ENCODE measurements around the gene SH3PXD2A.
A peak's percentile ranks its signal among the peaks of the same experiment; 100 is the strongest.

Gene SH3PXD2A

DNA sequence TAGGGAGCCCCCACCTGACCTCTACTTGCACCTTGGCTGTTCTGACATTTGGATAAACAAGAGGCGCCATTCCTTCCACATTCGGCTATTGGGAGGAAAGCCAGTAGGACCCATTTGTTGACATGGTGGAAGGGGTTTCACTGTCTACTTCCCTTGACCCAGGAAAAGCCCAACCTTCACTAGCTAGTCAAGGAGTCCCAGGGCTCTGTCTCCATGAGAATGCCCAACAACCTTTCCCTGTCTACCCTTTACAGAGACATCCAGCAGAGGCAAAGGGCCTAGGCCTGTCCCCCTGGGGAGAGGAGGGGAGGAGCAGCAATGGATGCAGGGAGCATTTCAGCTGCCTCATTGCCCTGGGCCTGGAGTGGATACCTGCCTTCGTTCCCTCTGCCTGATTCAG is 225.8 kb downstream of the SH3PXD2A start:
- peaks cover 25 to 51% of the 10 kb centered on the region in 2 donors for H3K36me3 ChIP-seq (ENCODE audit: control insufficient read depth in 2 of 2, insufficient read depth in 2 of 2, low read length in 2 of 2)
- H3K4me1 ChIP-seq (ENCODE audit: control insufficient read depth, insufficient read depth, low read length), result peaks cover 14% of the 10 kb centered on the region
- H3K9ac ChIP-seq (ENCODE audit: low read length in 2 of 2), result peak overlapping the region in 1 of 2 donors; percentile 29
- no peak overlapping the region for H3K27ac ChIP-seq (ENCODE audit: low read length)
- H3K9me3 ChIP-seq (ENCODE audit: control insufficient read depth in 2 of 2, low read length in 2 of 2), result no peaks in the 10 kb centered on the region
- no peak overlapping the region for H3K4me3 ChIP-seq (ENCODE audit: low read length in 2 of 2)
- H3K27me3 ChIP-seq (ENCODE audit: control insufficient read depth in 1 of 2, insufficient read depth in 2 of 2, low read length in 2 of 2), result no peaks in the 10 kb centered on the region

- Histone ChIP-seq H3K36me3 (ENCODE audit: control insufficient read depth in 2 of 2, insufficient read depth in 2 of 2, low read length in 2 of 2) (peaks cover 35 to 52% of the 10 kb centered on the region in 2 donors), H3K9me3 (ENCODE audit: control insufficient read depth in 2 of 2, low read length in 2 of 2) (no peaks in the 10 kb centered on the region), H3K27me3 (ENCODE audit: control insufficient read depth in 1 of 2, insufficient read depth in 2 of 2, low read length in 2 of 2) (no peaks in the 10 kb centered on the region), H3K4me1 (ENCODE audit: control insufficient read depth, insufficient read depth, low read length) (peaks cover 16% of the 10 kb centered on the region), H3K9ac (ENCODE audit: low read length in 2 of 2) (no peak overlapping the region), H3K4me3 (ENCODE audit: low read length in 2 of 2) (no peak overlapping the region), H3K27ac (ENCODE audit: low read length) (no peak overlapping the region)
These were observed 227.5 kb downstream of the SH3PXD2A start for GRCh38 chr10:103627893-103628292.

- no peaks in the 10 kb centered on the region for H3K9me3 ChIP-seq (ENCODE audit: control insufficient read depth in 2 of 2, low read length in 2 of 2)
- H3K27ac ChIP-seq (ENCODE audit: low read length), result no peak overlapping the region
- H3K27me3 ChIP-seq (ENCODE audit: control insufficient read depth in 1 of 2, insufficient read depth in 2 of 2, low read length in 2 of 2), result no peaks in the 10 kb centered on the region
- H3K4me1 ChIP-seq (ENCODE audit: control insufficient read depth, insufficient read depth, low read length), result peaks cover 22% of the 10 kb centered on the region
- H3K4me3 ChIP-seq (ENCODE audit: low read length in 2 of 2), result no peak overlapping the region
- peaks cover 38 to 52% of the 10 kb centered on the region in 2 donors for H3K36me3 ChIP-seq (ENCODE audit: control insufficient read depth in 2 of 2, insufficient read depth in 2 of 2, low read length in 2 of 2)
- no peak overlapping the region for H3K9ac ChIP-seq (ENCODE audit: low read length in 2 of 2)
These were observed 228.1 kb downstream of the SH3PXD2A start for GRCh38 chr10:103627111-103627892.

DNA sequence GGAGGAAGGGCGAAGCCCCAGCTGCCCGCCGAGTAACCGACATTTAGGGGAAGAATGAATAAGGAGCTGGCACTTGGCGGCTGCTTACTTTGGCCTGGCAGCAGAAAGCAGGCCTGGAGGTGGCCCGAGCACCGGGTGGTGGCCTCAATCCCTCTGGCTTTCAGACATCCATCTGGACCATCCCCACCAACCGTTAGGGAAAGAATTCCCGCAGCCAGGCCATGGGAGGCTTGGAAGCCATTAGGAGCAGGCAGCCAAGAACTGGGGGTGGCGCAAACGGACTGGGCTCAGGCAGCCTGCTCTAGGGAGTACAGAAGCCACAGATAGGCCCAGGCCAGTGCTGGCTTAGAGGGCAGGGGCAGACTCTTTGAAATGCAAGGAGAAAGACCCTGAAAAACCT is 229.2 kb downstream of the SH3PXD2A start:
- peaks cover 38 to 50% of the 10 kb centered on the region in 2 donors for H3K36me3 ChIP-seq (ENCODE audit: control insufficient read depth in 2 of 2, insufficient read depth in 2 of 2, low read length in 2 of 2)
- no peak overlapping the region for H3K4me3 ChIP-seq (ENCODE audit: low read length in 2 of 2)
- peaks cover 33% of the 10 kb centered on the region for H3K4me1 ChIP-seq (ENCODE audit: control insufficient read depth, insufficient read depth, low read length)
- H3K27me3 ChIP-seq (ENCODE audit: control insufficient read depth in 1 of 2, insufficient read depth in 2 of 2, low read length in 2 of 2), result no peaks in the 10 kb centered on the region
- H3K27ac ChIP-seq (ENCODE audit: low read length), result no peak overlapping the region
- H3K9ac ChIP-seq (ENCODE audit: low read length in 2 of 2), result no peak overlapping the region
- no peaks in the 10 kb centered on the region for H3K9me3 ChIP-seq (ENCODE audit: control insufficient read depth in 2 of 2, low read length in 2 of 2)

DNA sequence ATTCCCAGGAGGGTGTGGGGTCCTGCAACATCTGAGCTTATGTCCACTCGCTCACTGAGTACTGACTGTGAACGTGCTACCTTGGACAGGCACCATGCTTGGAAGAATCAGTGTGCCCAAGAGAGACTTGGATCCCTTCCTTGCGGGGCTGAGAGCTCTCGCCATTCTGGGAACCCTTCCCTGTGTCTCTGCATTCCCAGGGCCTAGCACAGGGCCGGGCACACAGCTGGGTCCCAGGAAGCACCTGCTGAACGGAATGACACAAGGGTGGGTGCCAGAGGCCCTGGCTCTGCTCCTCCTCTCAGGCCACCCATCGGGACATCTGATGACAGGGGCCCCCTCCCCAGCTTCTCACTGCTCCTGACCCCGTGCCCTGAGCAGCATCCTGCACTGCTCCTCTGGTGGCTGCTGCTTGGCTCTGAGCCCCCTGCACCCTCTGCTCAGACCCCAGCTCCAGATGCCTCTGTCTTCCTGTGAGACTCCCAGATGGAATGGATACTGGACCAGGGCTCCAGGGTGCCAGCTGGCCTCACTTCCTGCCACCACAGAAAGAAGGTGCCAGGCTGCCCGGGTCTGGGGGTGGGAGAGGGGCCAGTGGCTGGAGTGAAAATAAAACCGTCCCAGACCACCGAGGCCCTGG is 232.3 kb downstream of the SH3PXD2A start:
- Histone ChIP-seq H3K4me1 (ENCODE audit: control insufficient read depth, insufficient read depth, low read length) (peaks cover 59% of the 10 kb centered on the region), H3K9me3 (ENCODE audit: control insufficient read depth in 2 of 2, low read length in 2 of 2) (no peaks in the 10 kb centered on the region), H3K4me3 (ENCODE audit: low read length in 2 of 2) (no peak overlapping the region), H3K36me3 (ENCODE audit: control insufficient read depth in 2 of 2, insufficient read depth in 2 of 2, low read length in 2 of 2) (peaks cover 46 to 56% of the 10 kb centered on the region in 2 donors), H3K9ac (ENCODE audit: low read length in 2 of 2) (no peak overlapping the region), H3K27me3 (ENCODE audit: control insufficient read depth in 1 of 2, insufficient read depth in 2 of 2, low read length in 2 of 2) (no peaks in the 10 kb centered on the region), H3K27ac (ENCODE audit: low read length) (no peak overlapping the region)

- Histone ChIP-seq H3K9me3 (ENCODE audit: control insufficient read depth in 2 of 2, low read length in 2 of 2) (no peaks in the 10 kb centered on the region), H3K4me1 (ENCODE audit: control insufficient read depth, insufficient read depth, low read length) (peaks cover 66% of the 10 kb centered on the region), H3K36me3 (ENCODE audit: control insufficient read depth in 2 of 2, insufficient read depth in 2 of 2, low read length in 2 of 2) (peaks cover 41 to 50% of the 10 kb centered on the region in 2 donors), H3K4me3 (ENCODE audit: low read length in 2 of 2) (no peak overlapping the region), H3K9ac (ENCODE audit: low read length in 2 of 2) (no peak overlapping the region), H3K27ac (ENCODE audit: low read length) (peak overlapping the region; percentile 64), H3K27me3 (ENCODE audit: control insufficient read depth in 1 of 2, insufficient read depth in 2 of 2, low read length in 2 of 2) (no peaks in the 10 kb centered on the region)
These were observed 233.1 kb downstream of the SH3PXD2A start for GRCh38 chr10:103622286-103622685.

DNA sequence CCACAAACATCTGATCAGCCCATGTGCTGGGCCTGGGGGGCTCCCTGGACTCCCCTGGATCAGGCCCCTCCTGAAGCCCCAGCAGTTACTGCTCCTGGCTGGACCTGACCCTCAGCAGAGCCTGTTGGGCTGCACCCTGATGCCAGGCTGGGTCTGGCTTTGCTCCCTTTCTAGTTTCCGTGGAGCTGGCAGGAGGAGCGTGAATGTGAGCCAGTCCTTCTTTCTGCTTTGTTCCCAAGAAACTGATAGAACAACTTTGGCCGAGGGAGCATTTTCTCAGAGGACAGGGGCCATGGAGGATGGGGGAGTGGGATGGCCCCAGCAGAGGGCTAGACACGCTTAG is 233.6 kb downstream of the SH3PXD2A start:
- Histone ChIP-seq H3K9ac (ENCODE audit: low read length in 2 of 2) (no peak overlapping the region), H3K27ac (ENCODE audit: low read length) (peak overlapping the region; percentile 64), H3K27me3 (ENCODE audit: control insufficient read depth in 1 of 2, insufficient read depth in 2 of 2, low read length in 2 of 2) (no peaks in the 10 kb centered on the region), H3K4me1 (ENCODE audit: control insufficient read depth, insufficient read depth, low read length) (peaks cover 66% of the 10 kb centered on the region), H3K4me3 (ENCODE audit: low read length in 2 of 2) (no peak overlapping the region), H3K9me3 (ENCODE audit: control insufficient read depth in 2 of 2, low read length in 2 of 2) (no peaks in the 10 kb centered on the region), H3K36me3 (ENCODE audit: control insufficient read depth in 2 of 2, insufficient read depth in 2 of 2, low read length in 2 of 2) (peaks cover 41 to 51% of the 10 kb centered on the region in 2 donors)

DNA sequence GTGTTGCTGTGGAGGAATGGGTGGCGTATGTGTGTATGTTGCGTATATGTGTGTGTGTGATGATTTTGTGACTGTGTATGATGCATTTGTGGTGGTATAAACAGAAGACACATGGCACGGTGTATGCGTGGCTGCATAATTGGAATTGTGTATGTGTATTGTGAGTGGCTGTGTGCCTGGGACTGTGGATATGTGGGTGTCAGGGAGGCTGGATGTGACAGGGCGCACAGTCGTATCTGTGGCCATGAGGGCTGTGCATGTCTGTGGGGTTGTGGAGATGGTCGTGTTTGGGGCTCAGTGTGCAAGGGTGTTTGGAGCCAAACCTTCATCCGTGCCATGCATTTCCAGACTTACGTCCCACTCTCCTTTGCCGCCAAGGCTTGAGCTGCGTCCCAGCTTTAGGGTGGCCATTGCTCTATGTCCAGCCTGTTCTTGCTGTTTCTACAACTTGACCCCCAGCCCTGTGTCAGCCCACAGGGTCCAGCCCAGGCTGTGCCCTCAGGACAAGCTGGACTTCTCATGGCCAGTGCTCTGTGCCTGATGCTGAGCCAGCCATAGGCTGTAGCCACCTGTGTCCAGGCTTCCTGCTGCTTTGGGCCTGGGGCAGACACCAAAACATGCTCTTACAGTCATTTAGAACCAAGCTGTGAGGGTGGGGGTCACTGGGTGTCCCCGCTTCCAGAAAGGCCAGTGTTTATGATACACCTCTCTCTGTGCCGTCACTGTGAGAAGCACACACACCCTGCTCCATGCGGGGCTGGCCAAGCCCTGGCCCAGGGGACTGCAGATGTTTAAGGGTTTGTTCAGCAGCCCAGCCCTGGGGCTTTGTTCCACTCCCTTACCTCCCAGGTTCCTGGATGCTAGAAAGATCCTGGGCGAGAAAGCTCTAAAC is 234.2 kb downstream of the SH3PXD2A start:
- H3K27me3 ChIP-seq (ENCODE audit: control insufficient read depth in 1 of 2, insufficient read depth in 2 of 2, low read length in 2 of 2), result no peaks in the 10 kb centered on the region

GRCh38 chr10:103620352-103620740 is 235.0 kb downstream of the SH3PXD2A start:
- Histone ChIP-seq H3K9ac (ENCODE audit: low read length in 2 of 2) (no peak overlapping the region), H3K27me3 (ENCODE audit: control insufficient read depth in 1 of 2, insufficient read depth in 2 of 2, low read length in 2 of 2) (no peaks in the 10 kb centered on the region), H3K4me3 (ENCODE audit: low read length in 2 of 2) (no peak overlapping the region), H3K36me3 (ENCODE audit: control insufficient read depth in 2 of 2, insufficient read depth in 2 of 2, low read length in 2 of 2) (peaks cover 39 to 46% of the 10 kb centered on the region in 2 donors), H3K4me1 (ENCODE audit: control insufficient read depth, insufficient read depth, low read length) (peaks cover 74% of the 10 kb centered on the region), H3K27ac (ENCODE audit: low read length) (peak overlapping the region; percentile 64), H3K9me3 (ENCODE audit: control insufficient read depth in 2 of 2, low read length in 2 of 2) (no peaks in the 10 kb centered on the region)

More for the DNA sequence above, 234.2 kb downstream of the SH3PXD2A start:
- peaks cover 44 to 52% of the 10 kb centered on the region in 2 donors for H3K36me3 ChIP-seq (ENCODE audit: control insufficient read depth in 2 of 2, insufficient read depth in 2 of 2, low read length in 2 of 2)
- no peak overlapping the region for H3K9ac ChIP-seq (ENCODE audit: low read length in 2 of 2)
- no peaks in the 10 kb centered on the region for H3K9me3 ChIP-seq (ENCODE audit: control insufficient read depth in 2 of 2, low read length in 2 of 2)
- peak overlapping the region; percentile 64 for H3K27ac ChIP-seq (ENCODE audit: low read length)
- H3K4me1 ChIP-seq (ENCODE audit: control insufficient read depth, insufficient read depth, low read length), result peaks cover 72% of the 10 kb centered on the region
- no peak overlapping the region for H3K4me3 ChIP-seq (ENCODE audit: low read length in 2 of 2)

DNA sequence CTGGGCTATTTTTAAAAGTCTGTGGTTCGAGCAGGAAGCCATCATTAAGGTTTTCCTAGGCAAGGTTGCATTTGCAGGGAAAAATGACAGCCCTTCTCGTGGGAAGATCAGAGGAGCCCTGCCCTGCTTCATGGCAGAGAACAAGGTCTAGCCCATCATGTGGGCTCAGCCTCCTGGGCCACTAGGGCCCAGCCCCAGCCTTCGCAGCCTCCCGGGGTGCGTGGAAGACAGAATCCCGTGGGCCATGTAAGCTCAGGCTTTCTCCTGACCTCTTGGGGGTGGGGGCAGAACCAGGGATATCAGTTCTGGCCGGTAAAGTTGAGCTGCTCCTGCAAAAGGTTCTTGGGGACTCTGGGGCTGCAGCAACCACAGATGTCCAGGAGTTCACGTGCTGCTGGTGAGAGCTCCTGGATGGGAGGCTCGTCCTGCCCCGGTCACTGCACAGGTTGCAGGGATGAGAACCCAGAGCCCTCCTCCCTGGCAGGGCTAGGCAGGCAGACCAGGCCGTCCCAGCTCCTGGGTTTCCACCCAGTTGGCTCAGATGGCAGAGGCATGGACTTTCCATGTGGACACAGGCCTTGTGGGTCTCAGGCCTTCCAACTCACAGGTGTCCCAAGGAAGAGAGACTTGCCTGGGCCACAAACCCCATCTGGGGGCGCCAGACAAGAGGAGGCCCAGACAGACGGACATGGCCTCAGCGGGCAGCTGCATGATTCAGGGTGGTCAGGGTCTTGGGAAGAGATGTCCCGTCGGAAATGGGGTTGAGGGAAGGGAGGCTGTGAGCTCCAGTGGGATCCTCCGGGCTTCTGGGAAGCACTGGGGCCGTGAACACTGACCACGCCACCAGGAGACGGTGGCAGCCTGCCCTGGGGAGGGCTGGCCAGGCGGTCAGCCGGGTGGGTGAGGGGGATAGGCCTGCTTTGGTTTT is 235.7 kb downstream of the SH3PXD2A start:
- peaks cover 37 to 43% of the 10 kb centered on the region in 2 donors for H3K36me3 ChIP-seq (ENCODE audit: control insufficient read depth in 2 of 2, insufficient read depth in 2 of 2, low read length in 2 of 2)
- H3K27ac ChIP-seq (ENCODE audit: low read length), result peak overlapping the region; percentile 62
- H3K9ac ChIP-seq (ENCODE audit: low read length in 2 of 2), result peak overlapping the region in 1 of 2 donors; percentile 29
- no peaks in the 10 kb centered on the region for H3K27me3 ChIP-seq (ENCODE audit: control insufficient read depth in 1 of 2, insufficient read depth in 2 of 2, low read length in 2 of 2)
- H3K9me3 ChIP-seq (ENCODE audit: control insufficient read depth in 2 of 2, low read length in 2 of 2), result no peaks in the 10 kb centered on the region
- H3K4me3 ChIP-seq (ENCODE audit: low read length in 2 of 2), result peak overlapping the region in 1 of 2 donors; percentile 29
- H3K4me1 ChIP-seq (ENCODE audit: control insufficient read depth, insufficient read depth, low read length), result peaks cover 78% of the 10 kb centered on the region
